ENCODE measurements around the gene EED. TPM values are rescaled to one million over a fixed set of nuclear protein-coding genes. Genes with fewer than 3 reads are reported as not detected.

Gene EED
- total and polyA plus RNA-seq, 11 donors, result 4.9 to 13.5 (median 11.4) TPM

DNA sequence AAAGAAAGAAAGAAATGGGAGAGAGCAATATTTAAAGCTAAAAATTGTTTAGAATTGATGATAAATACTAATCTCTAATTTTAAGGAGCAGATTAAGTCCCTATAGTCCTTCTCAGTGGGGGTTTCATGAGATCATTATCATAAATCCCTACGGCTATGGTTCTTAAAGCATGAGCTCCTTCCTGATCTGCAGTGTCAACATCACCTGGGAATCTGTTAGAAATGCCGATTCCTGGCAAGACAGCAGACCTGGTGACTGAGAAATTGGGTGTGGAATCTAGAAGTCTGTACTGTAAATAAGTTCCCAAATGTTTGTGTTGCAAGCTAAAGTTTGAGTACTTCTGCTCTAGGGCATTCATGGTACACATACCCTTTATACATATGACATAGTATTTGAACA, 70.1 kb downstream of the EED start:
- no peaks in the 10 kb centered on the region for H3K9me3 ChIP-seq
- TF ChIP-seq, protein P1, sequence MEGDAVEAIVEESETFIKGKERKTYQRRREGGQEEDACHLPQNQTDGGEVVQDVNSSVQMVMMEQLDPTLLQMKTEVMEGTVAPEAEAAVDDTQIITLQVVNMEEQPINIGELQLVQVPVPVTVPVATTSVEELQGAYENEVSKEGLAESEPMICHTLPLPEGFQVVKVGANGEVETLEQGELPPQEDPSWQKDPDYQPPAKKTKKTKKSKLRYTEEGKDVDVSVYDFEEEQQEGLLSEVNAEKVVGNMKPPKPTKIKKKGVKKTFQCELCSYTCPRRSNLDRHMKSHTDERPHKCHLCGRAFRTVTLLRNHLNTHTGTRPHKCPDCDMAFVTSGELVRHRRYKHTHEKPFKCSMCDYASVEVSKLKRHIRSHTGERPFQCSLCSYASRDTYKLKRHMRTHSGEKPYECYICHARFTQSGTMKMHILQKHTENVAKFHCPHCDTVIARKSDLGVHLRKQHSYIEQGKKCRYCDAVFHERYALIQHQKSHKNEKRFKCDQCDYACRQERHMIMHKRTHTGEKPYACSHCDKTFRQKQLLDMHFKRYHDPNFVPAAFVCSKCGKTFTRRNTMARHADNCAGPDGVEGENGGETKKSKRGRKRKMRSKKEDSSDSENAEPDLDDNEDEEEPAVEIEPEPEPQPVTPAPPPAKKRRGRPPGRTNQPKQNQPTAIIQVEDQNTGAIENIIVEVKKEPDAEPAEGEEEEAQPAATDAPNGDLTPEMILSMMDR (IDR thresholded peaks at IDR 0.05), result no peak
- TF ChIP-seq POLR2A (IDR thresholded peaks at IDR 0.05), result no peak
- intact Hi-C loops (cut with DNase I), result no loop called here
- H3K27ac ChIP-seq, result no peak overlapping the region
- ATAC-seq (no peak), DNase-seq (no peak)
- H3K4me3 ChIP-seq, result no peak overlapping the region
- no peaks in the 10 kb centered on the region for H3K27me3 ChIP-seq
- peaks cover 0 to 54% (median 17%) of the 10 kb centered on the region in 9 donors for H3K36me3 ChIP-seq
- 88 to 93% (median 92%) methylated on average over 2 of the region's 2 CpGs for WGBS, 4 donors
- no peaks in the 10 kb centered on the region for H3K4me1 ChIP-seq

Other genes starting within 250 kb of the EED start
- gene PICALM, start 175.7 kb upstream of the EED start, total RNA-seq, result 100 to 1,000 TPM; 139 to 207 (median 183) TPM
- 100 to 1,000 TPM in 1 of 2 donors, 10 to 100 TPM in 1; 36.1 to 117 TPM for gene PICALM, start 175.7 kb upstream of the EED start, polyA plus RNA-seq
- gene HIKESHI, start 57.5 kb downstream of the EED start, total RNA-seq, result 10 to 100 TPM; 30.9 to 56.4 (median 46.6) TPM
- 10 to 100 TPM; 48.1 to 79.1 TPM for gene HIKESHI, start 57.5 kb downstream of the EED start, polyA plus RNA-seq
- gene CCDC81, start 130.1 kb downstream of the EED start, total RNA-seq, result 1 to 10 TPM in 1 of 9 donors, under 1 TPM in 7, not detected in 1; 0.26 to 1.2 (median 0.36) TPM
- under 1 TPM; 0.17 to 0.27 TPM for gene CCDC81, start 130.1 kb downstream of the EED start, polyA plus RNA-seq